HCT116 (cell line): ENCODE measurements around the gene DHRS7B.

Experiments
- EGR1 ChIP-seq: IDR thresholded peaks from 2 replicates; pipeline ENCODE4 v1.6.1; 2012; ENCODE audit warnings: low read depth
- EZH2 ChIP-seq: fragments of 200-600 bp; sonication (generic); IDR thresholded peaks from 2 replicates; pipeline ENCODE4 v1.6.1; 2017; ENCODE audit warnings: antibody characterized with exemption, mixed run types
- EZH2phosphoT487 ChIP-seq: fragments of 200-600 bp; IDR thresholded peaks from 2 replicates; pipeline ENCODE4 v1.6.1; 2018; ENCODE audit warnings: antibody characterized with exemption, borderline replicate concordance
- POLR2AphosphoS5 ChIP-seq: IDR thresholded peaks from 2 replicates; pipeline ENCODE4 v1.6.1; 2011; ENCODE audit warnings: mild to moderate bottlenecking, low read depth, low read length, moderate library complexity
- RAD21 ChIP-seq: IDR thresholded peaks from 2 replicates; pipeline ENCODE4 v1.6.1; 2012; ENCODE audit warnings: low read depth, mild to moderate bottlenecking
- SRF ChIP-seq: IDR thresholded peaks from 2 replicates; pipeline ENCODE4 v1.6.1; 2012; ENCODE audit warnings: low read depth
- YY1 ChIP-seq: IDR thresholded peaks from 2 replicates; pipeline ENCODE4 v1.6.1; 2011; ENCODE audit warnings: low read length, low read depth, moderate library complexity, mild to moderate bottlenecking; ENCODE audit not compliant: insufficient replicate concordance; ENCODE audit errors: extremely low read depth
- TF ChIP-seq, protein P1 (sequence below), 3 experiments: fragments of 200-600 bp in 1 of 3; sonication (generic) in 1 of 3; IDR thresholded peaks in 2 of 3; conservative IDR thresholded peaks in 1 of 3; 2 replicates each; pipeline ENCODE4 v1.5.1; 2012 to 2017; ENCODE audit warnings: low read depth in 2 of 3, low read length in 2 of 3, antibody characterized with exemption in 1 of 3, borderline replicate concordance in 1 of 3, control low read depth in 1 of 3, mild to moderate bottlenecking in 1 of 3, mixed read lengths in 1 of 3, mixed run types in 1 of 3, moderate library complexity in 1 of 3; ENCODE audit not compliant: insufficient read depth in 1 of 3
- TF ChIP-seq, protein P2 (sequence below): IDR thresholded peaks from 2 replicates; pipeline ENCODE4 v1.6.1; 2012

DNA sequence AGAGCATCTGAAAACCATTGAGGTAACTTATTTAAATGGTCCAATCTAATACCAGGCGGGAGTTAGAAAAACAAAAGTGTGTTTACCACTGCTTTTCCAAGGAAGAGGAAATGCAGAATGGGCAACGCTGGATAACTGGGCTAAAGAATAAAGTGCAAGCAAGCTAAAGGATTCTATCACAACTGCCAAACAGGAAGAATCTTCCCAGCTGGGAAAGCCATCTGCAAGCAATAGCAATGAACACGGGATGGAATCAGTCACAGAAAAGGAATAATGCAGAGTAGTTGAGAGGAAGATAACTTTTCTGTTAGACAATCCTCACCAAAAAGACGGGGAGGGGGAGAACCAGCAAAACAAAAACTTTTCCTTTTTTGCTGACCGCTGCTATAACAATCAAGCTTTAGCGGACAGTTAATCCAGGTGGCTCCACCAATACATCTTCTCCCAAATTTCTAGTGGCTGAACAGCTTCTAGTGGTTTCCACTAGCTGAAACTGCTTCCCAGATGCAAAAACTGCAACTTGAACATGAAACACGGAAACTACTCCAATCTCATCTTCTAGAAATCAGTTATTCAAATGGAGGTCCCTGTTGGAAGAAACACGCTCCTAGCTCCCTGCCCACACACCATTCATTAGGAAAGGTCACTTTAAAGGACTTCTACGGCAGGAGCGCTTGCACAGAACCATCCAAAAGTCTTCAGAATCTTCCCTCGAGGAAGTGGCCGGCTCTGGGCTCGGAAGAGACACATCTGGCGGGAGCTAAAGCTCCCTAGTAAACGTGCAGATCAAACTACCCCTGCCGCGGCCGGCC, 86.3 kb downstream of the DHRS7B start:
- TF ChIP-seq, protein P1, sequence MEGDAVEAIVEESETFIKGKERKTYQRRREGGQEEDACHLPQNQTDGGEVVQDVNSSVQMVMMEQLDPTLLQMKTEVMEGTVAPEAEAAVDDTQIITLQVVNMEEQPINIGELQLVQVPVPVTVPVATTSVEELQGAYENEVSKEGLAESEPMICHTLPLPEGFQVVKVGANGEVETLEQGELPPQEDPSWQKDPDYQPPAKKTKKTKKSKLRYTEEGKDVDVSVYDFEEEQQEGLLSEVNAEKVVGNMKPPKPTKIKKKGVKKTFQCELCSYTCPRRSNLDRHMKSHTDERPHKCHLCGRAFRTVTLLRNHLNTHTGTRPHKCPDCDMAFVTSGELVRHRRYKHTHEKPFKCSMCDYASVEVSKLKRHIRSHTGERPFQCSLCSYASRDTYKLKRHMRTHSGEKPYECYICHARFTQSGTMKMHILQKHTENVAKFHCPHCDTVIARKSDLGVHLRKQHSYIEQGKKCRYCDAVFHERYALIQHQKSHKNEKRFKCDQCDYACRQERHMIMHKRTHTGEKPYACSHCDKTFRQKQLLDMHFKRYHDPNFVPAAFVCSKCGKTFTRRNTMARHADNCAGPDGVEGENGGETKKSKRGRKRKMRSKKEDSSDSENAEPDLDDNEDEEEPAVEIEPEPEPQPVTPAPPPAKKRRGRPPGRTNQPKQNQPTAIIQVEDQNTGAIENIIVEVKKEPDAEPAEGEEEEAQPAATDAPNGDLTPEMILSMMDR (IDR thresholded peaks at IDR 0.05 in 2 of 3, conservative IDR thresholded peaks at IDR 0.05 in 1 of 3; ENCODE audit: borderline replicate concordance in 1 of 3, insufficient read depth in 1 of 3, low read depth in 2 of 3, low read length in 2 of 3) = no peak
- TF ChIP-seq EGR1 (no peak), EZH2phosphoT487 (no peak), POLR2AphosphoS5 (no peak), SRF (no peak), RAD21 (no peak), YY1 (no peak), EZH2 (no peak)
- TF ChIP-seq, protein P2, sequence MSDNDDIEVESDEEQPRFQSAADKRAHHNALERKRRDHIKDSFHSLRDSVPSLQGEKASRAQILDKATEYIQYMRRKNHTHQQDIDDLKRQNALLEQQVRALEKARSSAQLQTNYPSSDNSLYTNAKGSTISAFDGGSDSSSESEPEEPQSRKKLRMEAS = no peak; the same call in 1 of the 2 replicates
